ENCODE data around the gene UNC5C. TPM values are rescaled to one million over a fixed set of nuclear protein-coding genes. Genes with fewer than 3 reads are reported as not detected.

The UNC5C gene
- total RNA-seq, 4 donors from 2014 or later = 1.7 to 2.4 (median 2.0) TPM

GRCh38 chr4:95118497-95118896, 430.3 kb downstream of the UNC5C start:
- DNase-seq (ENCODE audit: extremely low spot score) = no peak
- intact Hi-C loops (cut with DNase I) = no loop called here
- Histone ChIP-seq H3K36me3 (peaks cover 0 to 16% (median 0%) of the 10 kb centered on the region in 4 donors), H3K9me3 (no peaks in the 10 kb centered on the region), H3K4me1 (no peaks in the 10 kb centered on the region), H3K4me3 (no peak overlapping the region), H3K27me3 (no peaks in the 10 kb centered on the region), H3K27ac (replicated peaks in 1 of 4) (no peak overlapping the region)
- TF ChIP-seq POLR2AphosphoS5 (IDR thresholded peaks at IDR 0.05) = no peak
- TF ChIP-seq POLR2A (IDR thresholded peaks at IDR 0.05; ENCODE audit: low read depth) = no peak
- TF ChIP-seq CTCF (IDR thresholded peaks at IDR 0.05) = no peak
- no peak for TF ChIP-seq EP300 (IDR thresholded peaks at IDR 0.05)
- 80% methylated on average over 6 of the region's 6 CpGs for WGBS

GRCh38 chr4:95114521-95114920, 434.3 kb downstream of the UNC5C start:
- Histone ChIP-seq H3K27ac (replicated peaks in 1 of 4) (no peak overlapping the region), H3K36me3 (peaks cover 0 to 16% (median 0%) of the 10 kb centered on the region in 4 donors), H3K9me3 (no peaks in the 10 kb centered on the region), H3K4me3 (no peak overlapping the region), H3K4me1 (no peaks in the 10 kb centered on the region), H3K27me3 (no peaks in the 10 kb centered on the region)
- DNase-seq (ENCODE audit: extremely low spot score) = no peak
- intact Hi-C loops (cut with DNase I) = no loop called here
- TF ChIP-seq EP300 (IDR thresholded peaks at IDR 0.05) = no peak
- no peak for TF ChIP-seq POLR2A (IDR thresholded peaks at IDR 0.05; ENCODE audit: low read depth)
- no peak for TF ChIP-seq POLR2AphosphoS5 (IDR thresholded peaks at IDR 0.05)
- no peak for TF ChIP-seq CTCF (IDR thresholded peaks at IDR 0.05)
- WGBS = 87% methylated on average over 3 of the region's 3 CpGs
